Measurements from ENCODE around the gene POLR2L. TPM values are rescaled to one million over a fixed set of nuclear protein-coding genes. Genes with fewer than 3 reads are reported as not detected.

POLR2L gene
- total RNA-seq, 1 donor from 2014 or later, result 127 TPM

DNA sequence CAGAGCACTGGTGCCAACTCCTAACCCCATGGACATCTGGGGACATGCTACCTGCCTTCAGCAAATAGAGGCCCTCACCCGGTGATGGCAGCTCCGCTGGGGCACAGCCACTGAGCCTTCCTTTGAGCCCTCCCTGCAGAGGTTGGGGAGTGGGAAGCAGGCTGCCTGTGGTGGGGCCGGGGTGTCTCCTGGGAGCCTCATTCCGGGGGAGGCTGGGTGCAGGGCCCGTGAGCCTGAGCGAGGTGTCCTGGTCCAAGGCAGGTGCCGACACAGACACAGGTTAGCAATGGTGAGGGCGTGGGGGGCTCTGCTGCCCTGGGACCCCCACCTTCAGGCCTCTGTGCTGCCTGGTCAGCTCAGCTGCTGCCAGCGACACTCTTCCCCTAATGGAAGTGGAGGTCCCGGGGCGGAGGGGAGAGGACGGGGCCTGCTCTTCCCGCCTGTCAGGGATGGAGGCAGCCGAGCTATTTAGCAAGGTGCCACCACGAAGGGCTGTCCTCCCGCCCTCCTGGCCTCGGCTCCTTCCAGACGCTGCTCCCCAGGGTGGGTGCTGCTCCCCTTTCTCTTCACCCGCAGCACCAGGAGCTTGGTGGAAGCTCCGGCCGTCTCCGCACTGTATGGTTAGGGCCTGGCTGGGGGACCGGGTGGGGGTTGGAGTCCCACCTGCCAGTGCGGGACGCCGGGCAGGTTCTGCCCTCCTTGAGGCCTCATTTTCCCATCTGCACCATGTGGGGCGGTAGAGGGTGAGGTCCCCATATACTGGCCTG is 11.5 kb upstream of the POLR2L start:
- DNase-seq, result no peak
- intact Hi-C loops (cut with DNase I), result no loop called here

DNA sequence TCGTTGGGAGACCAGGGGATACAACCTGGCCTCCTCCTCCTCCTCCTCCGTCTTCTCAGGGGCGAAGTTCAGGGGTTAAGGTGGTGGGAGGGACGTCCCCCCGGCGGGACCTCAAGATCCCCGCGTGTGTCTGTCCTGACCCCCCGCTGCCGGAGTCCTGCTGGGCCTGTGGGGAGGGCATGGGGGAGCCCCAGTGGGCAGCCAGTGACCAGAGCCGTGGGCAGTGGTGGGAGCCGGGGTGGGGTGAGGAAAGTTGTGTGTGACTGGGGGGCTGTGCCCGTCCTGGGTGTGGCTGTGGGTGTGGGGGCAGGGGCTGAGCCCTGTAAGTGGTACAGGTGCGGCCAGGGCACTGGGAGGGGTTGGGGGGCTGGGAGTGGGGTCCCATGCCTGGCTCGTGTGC is 10.4 kb upstream of the POLR2L start:
- intact Hi-C loops (cut with DNase I), result no loop called here
- H3K36me3 ChIP-seq, result peaks cover 20% of the 10 kb centered on the region
- peaks cover 25% of the 10 kb centered on the region for H3K4me1 ChIP-seq
- H3K9me3 ChIP-seq, result no peaks in the 10 kb centered on the region
- H3K27me3 ChIP-seq (ENCODE audit: low read depth), result no peaks in the 10 kb centered on the region
- DNase-seq (no peak), ATAC-seq (no peak)
- no peak overlapping the region for H3K27ac ChIP-seq
- TF ChIP-seq, protein P1, sequence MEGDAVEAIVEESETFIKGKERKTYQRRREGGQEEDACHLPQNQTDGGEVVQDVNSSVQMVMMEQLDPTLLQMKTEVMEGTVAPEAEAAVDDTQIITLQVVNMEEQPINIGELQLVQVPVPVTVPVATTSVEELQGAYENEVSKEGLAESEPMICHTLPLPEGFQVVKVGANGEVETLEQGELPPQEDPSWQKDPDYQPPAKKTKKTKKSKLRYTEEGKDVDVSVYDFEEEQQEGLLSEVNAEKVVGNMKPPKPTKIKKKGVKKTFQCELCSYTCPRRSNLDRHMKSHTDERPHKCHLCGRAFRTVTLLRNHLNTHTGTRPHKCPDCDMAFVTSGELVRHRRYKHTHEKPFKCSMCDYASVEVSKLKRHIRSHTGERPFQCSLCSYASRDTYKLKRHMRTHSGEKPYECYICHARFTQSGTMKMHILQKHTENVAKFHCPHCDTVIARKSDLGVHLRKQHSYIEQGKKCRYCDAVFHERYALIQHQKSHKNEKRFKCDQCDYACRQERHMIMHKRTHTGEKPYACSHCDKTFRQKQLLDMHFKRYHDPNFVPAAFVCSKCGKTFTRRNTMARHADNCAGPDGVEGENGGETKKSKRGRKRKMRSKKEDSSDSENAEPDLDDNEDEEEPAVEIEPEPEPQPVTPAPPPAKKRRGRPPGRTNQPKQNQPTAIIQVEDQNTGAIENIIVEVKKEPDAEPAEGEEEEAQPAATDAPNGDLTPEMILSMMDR (IDR thresholded peaks at IDR 0.05), result no peak
- H3K4me3 ChIP-seq, result no peak overlapping the region

More for the DNA sequence above, 11.5 kb upstream of the POLR2L start:
- TF ChIP-seq, protein P1 (IDR thresholded peaks at IDR 0.05), result no peak
- Histone ChIP-seq H3K36me3 (peaks cover 20% of the 10 kb centered on the region), H3K27me3 (ENCODE audit: low read depth) (no peaks in the 10 kb centered on the region), H3K9me3 (no peaks in the 10 kb centered on the region), H3K4me3 (no peak overlapping the region), H3K4me1 (peaks cover 14% of the 10 kb centered on the region), H3K27ac (no peak overlapping the region)
- ATAC-seq, result no peak

DNA sequence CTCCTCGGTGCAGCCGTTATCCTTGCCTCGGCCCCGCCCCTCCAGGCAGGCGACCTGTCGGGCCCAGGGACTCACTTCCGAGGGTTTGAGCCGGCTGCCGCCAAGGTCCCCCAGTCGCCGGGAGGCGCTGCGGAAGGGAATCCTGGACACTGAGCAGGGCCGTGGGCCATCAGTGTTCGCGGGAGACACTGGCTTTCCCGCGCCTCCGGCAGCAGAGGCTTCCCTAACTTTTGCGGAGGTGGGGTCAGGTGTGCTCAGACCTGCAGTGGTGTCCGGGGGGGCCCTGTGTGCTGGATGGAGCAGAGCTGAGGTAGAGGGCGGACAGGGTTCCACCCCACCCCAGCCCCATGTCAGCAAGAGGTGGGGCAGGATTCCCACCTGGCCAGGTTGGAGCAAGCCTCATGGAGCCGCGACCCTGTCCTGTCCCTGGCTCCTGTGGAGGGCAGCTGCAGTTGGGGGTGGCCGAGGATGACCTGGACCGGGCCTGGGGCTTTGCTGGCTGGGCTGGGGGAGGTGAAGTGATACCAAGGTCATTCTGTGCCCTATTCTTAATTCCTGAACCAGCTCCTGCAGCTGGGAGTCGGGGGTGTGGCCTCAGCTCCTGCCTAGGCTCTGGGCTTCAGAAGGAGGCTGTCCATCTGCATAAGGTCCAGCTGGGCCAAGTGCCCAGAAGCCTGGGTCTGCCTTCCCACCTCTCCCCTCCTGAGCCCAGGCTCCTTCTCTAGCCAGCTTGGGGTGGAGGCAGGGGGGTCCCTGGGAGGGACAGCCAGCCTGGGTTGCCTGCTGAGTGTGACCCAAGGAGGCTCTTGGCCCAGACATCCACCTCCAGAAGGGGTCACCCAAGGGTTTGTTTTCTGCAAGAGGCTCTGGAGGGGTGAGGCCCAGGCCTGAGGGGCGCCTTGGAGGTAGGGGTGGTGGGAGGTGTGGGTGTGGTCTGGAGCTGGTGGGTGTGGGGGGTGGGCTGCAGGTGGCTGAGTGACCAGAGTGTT is 8.7 kb upstream of the POLR2L start:
- H3K9me3 ChIP-seq, result no peaks in the 10 kb centered on the region
- H3K27me3 ChIP-seq (ENCODE audit: low read depth), result no peaks in the 10 kb centered on the region
- TF ChIP-seq, protein P1 (IDR thresholded peaks at IDR 0.05), result no peak
- H3K4me1 ChIP-seq, result peaks cover 39% of the 10 kb centered on the region
- no peak overlapping the region for H3K27ac ChIP-seq
- DNase-seq, result no peak
- intact Hi-C loops (cut with DNase I), result no loop called here
- no peak for ATAC-seq
- no peak overlapping the region for H3K4me3 ChIP-seq
- peaks cover 20% of the 10 kb centered on the region for H3K36me3 ChIP-seq

DNA sequence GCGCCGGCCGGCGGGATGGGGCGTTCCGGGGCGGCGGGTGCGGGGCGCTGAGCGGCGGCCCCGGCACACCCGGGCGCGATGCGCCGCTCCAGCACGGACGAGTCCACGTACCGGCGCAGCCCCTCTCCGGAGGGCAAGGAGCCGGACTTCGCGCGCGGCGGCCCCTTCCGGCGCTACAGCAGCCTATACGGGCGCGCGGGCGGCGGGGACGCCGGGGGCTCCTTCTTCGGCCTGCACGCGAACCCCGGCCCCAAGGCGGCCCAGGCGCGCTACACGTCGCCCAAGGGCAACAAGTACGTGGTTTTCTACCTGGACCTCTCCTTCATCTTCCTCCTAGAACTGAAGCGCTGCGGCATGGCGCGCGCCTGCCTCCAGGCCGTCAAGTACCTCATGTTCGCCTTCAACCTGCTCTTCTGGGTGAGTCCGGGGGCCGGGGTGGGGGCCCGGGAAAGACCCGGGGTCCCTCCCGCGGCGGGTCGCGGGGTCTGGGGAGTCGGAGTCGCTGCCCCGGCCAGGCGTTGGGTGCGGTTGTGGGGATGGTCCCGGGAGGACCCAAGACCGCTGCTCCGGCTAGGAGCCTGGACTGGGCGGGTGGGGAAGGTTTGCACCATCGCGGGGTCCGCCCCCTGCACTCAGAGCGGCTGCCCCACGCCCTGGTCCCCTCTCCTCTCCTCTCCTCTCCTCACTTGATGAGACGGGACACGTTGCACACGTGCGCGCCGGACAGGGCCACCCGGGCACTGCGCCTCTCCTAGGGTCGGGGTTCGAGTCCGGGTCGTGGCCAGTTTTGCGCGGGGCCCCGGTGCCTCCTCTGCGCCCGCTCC is 7.8 kb upstream of the POLR2L start:
- ATAC-seq (no peak), DNase-seq (no peak)
- Histone ChIP-seq H3K27ac (no peak overlapping the region), H3K4me3 (peak overlapping the region; percentile 40), H3K27me3 (ENCODE audit: low read depth) (no peaks in the 10 kb centered on the region), H3K36me3 (peaks cover 12% of the 10 kb centered on the region), H3K4me1 (peaks cover 49% of the 10 kb centered on the region), H3K9me3 (no peaks in the 10 kb centered on the region)
- intact Hi-C loops (cut with DNase I), result no loop called here
- TF ChIP-seq, protein P1 (IDR thresholded peaks at IDR 0.05), result no peak

All from lower lobe of right lung (tissue), 2 donors.